Astrocyte of the spinal cord (primary cell): ENCODE results near the gene TMEM43.

ENCODE experiments used
- DNase-seq: peaks from one replicate; pipeline ENCODE4 v3.0.0; 2011; ENCODE audit warnings: low read depth, low spot score
- H3K4me3 ChIP-seq: 2 replicates; pipeline ENCODE4 v1.5.1; 2011; ENCODE audit warnings: low read depth, mild to moderate bottlenecking, low read length, moderate library complexity
- in situ Hi-C: cut with HindIII; loops from 2 replicates; pipeline ENCODE4 v1.10.0; 2017; ENCODE audit warnings: low sequenced_read_pairs
- TF ChIP-seq, protein P1 (sequence below): IDR thresholded peaks from 2 replicates; pipeline ENCODE4 v1.5.1; 2012; ENCODE audit warnings: low read depth, mild to moderate bottlenecking, low read length, inconsistent platforms

TMEM43 gene

DNA sequence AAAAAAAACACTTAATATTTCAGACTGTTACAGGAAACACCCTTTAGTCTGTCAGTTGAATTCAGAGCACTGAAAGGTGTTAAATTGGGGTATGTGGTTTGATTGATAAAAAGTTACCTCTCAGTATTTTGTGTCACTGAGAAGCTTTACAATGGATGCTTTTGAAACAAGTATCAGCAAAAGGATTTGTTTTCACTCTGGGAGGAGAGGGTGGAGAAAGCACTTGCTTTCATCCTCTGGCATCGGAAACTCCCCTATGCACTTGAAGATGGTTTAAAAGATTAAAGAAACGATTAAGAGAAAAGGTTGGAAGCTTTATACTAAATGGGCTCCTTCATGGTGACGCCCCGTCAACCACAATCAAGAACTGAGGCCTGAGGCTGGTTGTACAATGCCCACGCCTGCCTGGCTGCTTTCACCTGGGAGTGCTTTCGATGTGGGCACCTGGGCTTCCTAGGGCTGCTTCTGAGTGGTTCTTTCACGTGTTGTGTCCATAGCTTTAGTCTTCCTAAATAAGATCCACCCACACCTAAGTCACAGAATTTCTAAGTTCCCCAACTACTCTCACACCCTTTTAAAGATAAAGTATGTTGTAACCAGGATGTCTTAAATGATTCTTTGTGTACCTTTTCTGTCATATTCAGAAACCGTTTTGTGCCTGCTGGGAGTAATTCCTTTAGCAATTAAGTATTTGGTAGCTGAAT, 17.9 kb downstream of the TMEM43 start:
- no peak overlapping the region for H3K4me3 ChIP-seq
- in situ Hi-C loops, result no loop called here
- TF ChIP-seq, protein P1, sequence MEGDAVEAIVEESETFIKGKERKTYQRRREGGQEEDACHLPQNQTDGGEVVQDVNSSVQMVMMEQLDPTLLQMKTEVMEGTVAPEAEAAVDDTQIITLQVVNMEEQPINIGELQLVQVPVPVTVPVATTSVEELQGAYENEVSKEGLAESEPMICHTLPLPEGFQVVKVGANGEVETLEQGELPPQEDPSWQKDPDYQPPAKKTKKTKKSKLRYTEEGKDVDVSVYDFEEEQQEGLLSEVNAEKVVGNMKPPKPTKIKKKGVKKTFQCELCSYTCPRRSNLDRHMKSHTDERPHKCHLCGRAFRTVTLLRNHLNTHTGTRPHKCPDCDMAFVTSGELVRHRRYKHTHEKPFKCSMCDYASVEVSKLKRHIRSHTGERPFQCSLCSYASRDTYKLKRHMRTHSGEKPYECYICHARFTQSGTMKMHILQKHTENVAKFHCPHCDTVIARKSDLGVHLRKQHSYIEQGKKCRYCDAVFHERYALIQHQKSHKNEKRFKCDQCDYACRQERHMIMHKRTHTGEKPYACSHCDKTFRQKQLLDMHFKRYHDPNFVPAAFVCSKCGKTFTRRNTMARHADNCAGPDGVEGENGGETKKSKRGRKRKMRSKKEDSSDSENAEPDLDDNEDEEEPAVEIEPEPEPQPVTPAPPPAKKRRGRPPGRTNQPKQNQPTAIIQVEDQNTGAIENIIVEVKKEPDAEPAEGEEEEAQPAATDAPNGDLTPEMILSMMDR, result no peak
- DNase-seq, result no peak

DNA sequence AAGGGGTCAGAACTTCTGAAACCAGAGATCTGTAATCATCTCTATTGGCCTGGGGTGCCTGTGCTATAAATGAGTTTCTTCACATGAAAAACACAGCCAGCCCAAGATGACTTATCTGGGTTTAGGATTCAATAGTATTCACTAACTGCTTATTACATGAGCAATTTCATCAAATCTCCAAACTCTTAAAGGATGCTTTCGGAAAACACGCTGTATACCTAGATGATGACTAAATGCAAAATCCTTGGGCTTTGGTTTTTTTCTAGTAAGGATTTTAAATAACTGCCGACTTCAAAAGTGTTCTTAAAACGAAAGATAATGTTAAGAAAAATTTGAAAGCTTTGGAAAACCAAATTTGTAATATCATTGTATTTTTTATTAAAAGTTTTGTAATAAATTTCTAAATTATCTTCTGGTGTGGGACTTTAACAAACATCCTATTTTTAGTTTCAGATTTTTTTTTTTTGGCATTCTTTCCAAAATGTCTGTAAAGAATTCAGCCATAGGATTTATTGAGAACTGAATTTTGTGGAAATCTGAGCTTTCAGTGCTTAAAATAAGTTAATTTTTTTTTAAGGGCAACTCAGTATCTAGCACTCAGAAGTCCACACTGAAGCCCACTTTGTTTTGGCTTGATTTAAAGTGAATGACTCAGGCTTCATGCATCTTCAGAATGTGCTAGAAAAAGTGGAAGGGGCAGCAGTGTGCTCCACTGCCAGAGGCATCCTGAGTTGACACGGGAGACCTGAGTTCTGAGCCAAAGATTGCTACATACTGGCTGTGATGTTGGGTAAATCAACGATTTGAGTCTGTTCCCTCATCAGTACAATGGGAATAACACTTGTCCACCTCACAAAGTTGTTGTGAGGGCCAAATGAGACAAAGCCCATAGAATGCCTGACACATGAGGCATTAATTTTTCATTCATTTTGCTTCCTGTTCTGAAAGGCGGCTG, 18.7 kb downstream of the TMEM43 start:
- H3K4me3 ChIP-seq, result no peak overlapping the region
- DNase-seq, result peak; percentile 92
- in situ Hi-C loops, result no loop called here
- TF ChIP-seq, protein P1, result no peak

DNA sequence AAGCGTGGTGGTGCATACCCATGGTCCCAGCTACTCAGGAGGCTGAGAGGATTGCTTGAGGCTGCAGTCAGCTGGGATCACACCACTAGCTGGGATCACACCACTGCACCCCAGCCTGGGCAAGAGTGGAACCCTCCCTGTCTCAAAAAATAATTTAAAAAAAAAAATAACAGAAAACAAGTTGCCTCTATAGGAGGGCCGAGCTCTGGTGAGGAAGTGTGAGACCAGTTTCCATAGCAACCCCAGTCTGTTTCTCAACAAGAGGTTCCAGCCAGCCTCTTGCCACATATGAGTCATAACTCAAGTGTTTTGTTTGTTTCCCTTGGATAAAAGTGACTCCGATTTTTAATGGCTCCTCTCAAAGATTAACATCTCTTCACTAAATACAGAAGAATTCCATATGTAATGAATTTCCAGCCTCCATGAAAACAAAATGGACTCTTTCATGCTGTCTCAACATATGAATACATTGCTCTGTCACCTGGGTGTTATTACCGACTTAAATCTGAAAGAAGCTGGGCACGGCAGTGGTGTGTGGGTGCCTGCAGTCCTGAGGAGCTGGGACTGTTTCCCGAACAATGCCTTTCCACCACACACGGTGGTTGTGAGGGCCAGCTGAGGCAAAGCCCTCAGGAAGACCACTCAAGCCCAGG, 19.7 kb downstream of the TMEM43 start:
- TF ChIP-seq, protein P1, result no peak
- in situ Hi-C loops, result no loop called here
- H3K4me3 ChIP-seq, result peak overlapping the region; percentile 22
- peak; percentile 98 for DNase-seq

DNA sequence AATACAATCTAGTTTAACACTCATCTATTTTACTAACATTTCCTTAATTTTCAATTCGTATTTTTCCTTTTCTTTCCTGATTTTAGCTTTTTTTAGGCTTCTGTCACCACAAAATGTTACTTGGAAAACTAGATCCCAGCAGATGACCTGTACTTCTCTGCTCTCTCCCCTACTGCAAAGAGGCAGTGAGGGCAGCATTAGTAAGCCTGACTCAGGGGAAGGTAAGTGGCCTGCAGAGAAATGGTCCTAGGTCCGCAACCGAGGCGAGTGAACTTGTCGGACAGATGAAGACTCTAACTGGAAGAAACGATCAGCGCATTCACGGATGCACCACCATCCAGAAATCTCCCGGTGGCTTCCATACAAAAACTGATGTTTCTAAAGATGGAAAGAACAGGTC, 20.4 kb downstream of the TMEM43 start:
- TF ChIP-seq, protein P1, result no peak
- no peak overlapping the region for H3K4me3 ChIP-seq
- in situ Hi-C loops, result no loop called here
- DNase-seq, result peak; percentile 67

DNA sequence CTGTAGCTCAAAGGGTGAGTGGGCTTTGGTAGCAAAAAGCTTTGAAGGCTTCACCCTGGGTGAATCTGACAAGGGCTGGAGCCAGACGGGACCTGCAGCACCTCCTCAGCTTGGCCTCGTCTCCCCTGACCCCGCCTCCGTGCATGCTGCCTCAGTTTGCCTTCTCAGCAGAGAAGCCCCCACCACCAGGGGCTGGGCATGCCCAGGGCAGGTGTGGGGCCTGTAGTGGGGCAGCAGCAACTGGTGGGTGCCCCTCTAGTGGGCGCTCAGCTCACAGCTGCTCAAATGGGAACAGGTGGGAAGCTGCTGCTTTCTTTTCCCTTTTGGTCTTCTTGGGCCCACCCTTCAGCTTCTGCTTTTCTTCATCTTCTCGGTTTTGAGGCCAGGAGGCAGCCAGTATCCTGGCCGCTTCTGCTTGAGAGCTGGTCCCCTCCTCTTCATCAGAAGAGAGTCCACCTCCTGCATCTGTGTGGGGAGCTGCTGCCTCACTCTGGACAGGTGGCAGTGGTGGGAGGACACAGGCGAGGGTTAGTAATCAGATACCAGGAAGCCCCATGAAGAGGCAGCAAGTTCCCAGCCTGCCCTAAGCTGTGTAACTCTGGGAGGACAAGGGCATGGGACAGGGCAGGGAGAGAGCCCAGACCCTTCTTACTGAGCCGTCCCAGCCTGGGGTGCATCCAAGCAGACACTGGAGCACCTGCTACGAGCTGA, 21.0 kb downstream of the TMEM43 start:
- TF ChIP-seq, protein P1, result no peak
- H3K4me3 ChIP-seq, result no peak overlapping the region
- in situ Hi-C loops, result no loop called here
- no peak for DNase-seq
